ENCODE results near the gene B3GNT5. TPM values are rescaled to one million over a fixed set of nuclear protein-coding genes. Genes with fewer than 3 reads are reported as not detected.

The B3GNT5 gene
- total and polyA plus RNA-seq, 2 of the 8 experiments (the other 6 are each of a cell fraction or from before 2014, with no cell fraction given): 2.4 to 9.7 TPM

GRCh38 chr3:183308751-183309150 is 55.7 kb downstream of the B3GNT5 start (continued):
- TF ChIP-seq CHD7 (IDR thresholded peaks at IDR 0.05; ENCODE audit: insufficient replicate concordance, low read length) (no peak), TBP (IDR thresholded peaks at IDR 0.05; ENCODE audit: low read depth, low read length) (no peak), KDM1A (IDR thresholded peaks at IDR 0.05; ENCODE audit: borderline replicate concordance, low read length) (no peak)

Measured in H1 (cell line).